Osteoblast (primary cell): ENCODE measurements around the gene RIN3. TPM values are rescaled to one million over a fixed set of nuclear protein-coding genes. Genes with fewer than 3 reads are reported as not detected.

Experiments used
- DNase-seq: peaks from one replicate; pipeline ENCODE4 v3.0.0; 2011; ENCODE audit warnings: low spot score, mixed read lengths; ENCODE audit not compliant: insufficient read length; ENCODE audit errors: missing footprints
- H2AFZ ChIP-seq: 2 replicates; pipeline ENCODE4 v1.6.0; 2011; ENCODE audit warnings: mild to moderate bottlenecking, low read length
- H3K27ac ChIP-seq: 2 replicates; pipeline ENCODE4 v1.5.1; 2011; ENCODE audit warnings: mild to moderate bottlenecking, low read depth, low read length, moderate library complexity
- H3K27me3 ChIP-seq: 2 replicates; pipeline ENCODE4 v1.6.0; 2012; ENCODE audit warnings: mild to moderate bottlenecking, control low read depth, inconsistent platforms, low read length, moderate library complexity; ENCODE audit not compliant: insufficient read depth
- H3K36me3 ChIP-seq: 2 replicates; pipeline ENCODE4 v1.5.1; 2011; ENCODE audit warnings: mild to moderate bottlenecking, low read length, control low read depth, moderate library complexity; ENCODE audit not compliant: insufficient read depth
- H3K4me1 ChIP-seq: 2 replicates; pipeline ENCODE4 v1.5.1; 2011; ENCODE audit warnings: mild to moderate bottlenecking, low read length, control low read depth, moderate library complexity; ENCODE audit not compliant: insufficient read depth
- H3K4me2 ChIP-seq: 2 replicates; pipeline ENCODE4 v1.6.0; 2011; ENCODE audit warnings: mild to moderate bottlenecking, low read length; ENCODE audit not compliant: insufficient read depth
- H3K4me3 ChIP-seq: fragments of 200-600 bp; sonication (generic); 3 replicates; pipeline ENCODE4 v1.5.1; 2012; ENCODE audit warnings: mild to moderate bottlenecking, low read length, inconsistent platforms; ENCODE audit not compliant: insufficient read depth
- H3K79me2 ChIP-seq: 2 replicates; pipeline ENCODE4 v1.6.0; 2012; ENCODE audit warnings: mild to moderate bottlenecking, low read length, control low read depth, inconsistent platforms; ENCODE audit not compliant: insufficient read depth
- H3K9me3 ChIP-seq: 2 replicates; pipeline ENCODE4 v1.5.1; 2011; ENCODE audit warnings: low read depth, low read length, control low read depth
- H4K20me1 ChIP-seq: 2 replicates; pipeline ENCODE4 v1.6.0; 2012; ENCODE audit warnings: mild to moderate bottlenecking, low read length, control low read depth; ENCODE audit not compliant: insufficient read depth
- total RNA-seq: library from RNA; depleted of rRNA; stranded (reverse); fragments of >200 nt; gene quantifications from 2 replicates; pipeline ENCODE4 v1.2.3, GENCODE V29; 2012
- TF ChIP-seq, protein P1 (sequence below): IDR thresholded peaks from 2 replicates; pipeline ENCODE4 v1.5.1; 2011; ENCODE audit warnings: mild to moderate bottlenecking, low read depth, low read length, moderate library complexity; ENCODE audit errors: extremely low read depth

Gene RIN3
- total RNA-seq, 1 donor: 7.6 TPM

DNA sequence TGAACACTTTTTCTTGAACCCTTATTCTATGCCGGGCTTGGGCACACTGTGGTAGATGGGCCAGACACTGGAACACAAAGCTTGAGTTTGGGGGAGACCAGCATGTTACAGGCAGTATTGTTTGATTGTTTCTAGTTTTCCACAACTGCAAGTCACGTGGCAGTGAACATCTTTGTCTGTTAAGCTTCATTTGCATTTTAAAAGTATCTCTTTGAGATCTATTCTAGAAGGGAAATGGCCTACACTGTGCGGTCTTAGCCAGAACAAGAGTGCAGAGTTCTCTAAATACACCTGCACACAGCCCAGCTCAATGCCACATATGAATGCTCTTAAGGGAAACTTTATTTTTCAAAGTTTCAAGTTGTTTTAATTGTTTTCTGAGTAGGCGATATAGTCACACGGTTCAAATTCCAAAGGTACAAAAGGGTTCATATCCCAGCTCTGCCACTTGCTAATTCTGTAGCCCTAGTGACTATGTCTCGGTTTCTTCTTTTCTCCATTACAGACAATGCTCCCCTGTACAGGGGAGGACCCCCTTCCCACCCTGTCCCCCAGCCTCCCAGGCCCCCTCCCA is 24.9 kb downstream of the RIN3 start:
- H3K27ac ChIP-seq: peak overlapping the region; percentile 99
- DNase-seq: no peak
- TF ChIP-seq, protein P1, sequence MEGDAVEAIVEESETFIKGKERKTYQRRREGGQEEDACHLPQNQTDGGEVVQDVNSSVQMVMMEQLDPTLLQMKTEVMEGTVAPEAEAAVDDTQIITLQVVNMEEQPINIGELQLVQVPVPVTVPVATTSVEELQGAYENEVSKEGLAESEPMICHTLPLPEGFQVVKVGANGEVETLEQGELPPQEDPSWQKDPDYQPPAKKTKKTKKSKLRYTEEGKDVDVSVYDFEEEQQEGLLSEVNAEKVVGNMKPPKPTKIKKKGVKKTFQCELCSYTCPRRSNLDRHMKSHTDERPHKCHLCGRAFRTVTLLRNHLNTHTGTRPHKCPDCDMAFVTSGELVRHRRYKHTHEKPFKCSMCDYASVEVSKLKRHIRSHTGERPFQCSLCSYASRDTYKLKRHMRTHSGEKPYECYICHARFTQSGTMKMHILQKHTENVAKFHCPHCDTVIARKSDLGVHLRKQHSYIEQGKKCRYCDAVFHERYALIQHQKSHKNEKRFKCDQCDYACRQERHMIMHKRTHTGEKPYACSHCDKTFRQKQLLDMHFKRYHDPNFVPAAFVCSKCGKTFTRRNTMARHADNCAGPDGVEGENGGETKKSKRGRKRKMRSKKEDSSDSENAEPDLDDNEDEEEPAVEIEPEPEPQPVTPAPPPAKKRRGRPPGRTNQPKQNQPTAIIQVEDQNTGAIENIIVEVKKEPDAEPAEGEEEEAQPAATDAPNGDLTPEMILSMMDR: no peak
- H3K27me3 ChIP-seq: no peaks in the 10 kb centered on the region
- no peaks in the 10 kb centered on the region for H3K36me3 ChIP-seq
- H3K9me3 ChIP-seq: no peaks in the 10 kb centered on the region
- no peak overlapping the region for H2AFZ ChIP-seq
- H3K4me2 ChIP-seq: no peak overlapping the region
- H3K4me3 ChIP-seq: no peak overlapping the region
- peaks cover 36% of the 10 kb centered on the region for H3K4me1 ChIP-seq
- H3K79me2 ChIP-seq: peaks cover 51% of the 10 kb centered on the region
- no peaks in the 10 kb centered on the region for H4K20me1 ChIP-seq

DNA sequence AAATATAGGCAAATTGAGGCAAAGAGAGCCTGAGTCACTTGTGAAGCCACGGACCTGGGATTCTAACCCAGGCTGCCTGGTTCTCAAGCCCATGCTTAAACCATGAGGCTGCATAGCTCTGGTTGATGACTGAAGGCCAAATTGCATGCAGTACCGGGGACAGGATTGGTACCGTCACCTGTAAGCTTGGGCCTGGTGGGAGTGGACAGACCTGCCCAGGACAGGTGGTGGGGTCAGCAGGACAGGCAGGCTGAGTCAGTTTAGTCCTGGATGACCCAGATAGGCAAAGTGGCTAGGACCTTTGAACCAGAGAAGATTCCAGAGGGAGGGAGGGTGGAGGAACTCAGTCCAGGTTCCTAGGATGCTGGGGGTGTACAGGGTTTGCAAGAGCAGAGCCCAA is 25.8 kb downstream of the RIN3 start:
- Histone ChIP-seq H3K79me2 (peaks cover 57% of the 10 kb centered on the region), H3K4me3 (no peak overlapping the region), H3K4me1 (peaks cover 36% of the 10 kb centered on the region), H2AFZ (no peak overlapping the region), H3K9me3 (no peaks in the 10 kb centered on the region), H3K27ac (peak overlapping the region; percentile 99), H3K4me2 (no peak overlapping the region), H3K27me3 (no peaks in the 10 kb centered on the region), H3K36me3 (no peaks in the 10 kb centered on the region), H4K20me1 (peaks cover 3% of the 10 kb centered on the region)
- TF ChIP-seq, protein P1: no peak
- DNase-seq: no peak

DNA sequence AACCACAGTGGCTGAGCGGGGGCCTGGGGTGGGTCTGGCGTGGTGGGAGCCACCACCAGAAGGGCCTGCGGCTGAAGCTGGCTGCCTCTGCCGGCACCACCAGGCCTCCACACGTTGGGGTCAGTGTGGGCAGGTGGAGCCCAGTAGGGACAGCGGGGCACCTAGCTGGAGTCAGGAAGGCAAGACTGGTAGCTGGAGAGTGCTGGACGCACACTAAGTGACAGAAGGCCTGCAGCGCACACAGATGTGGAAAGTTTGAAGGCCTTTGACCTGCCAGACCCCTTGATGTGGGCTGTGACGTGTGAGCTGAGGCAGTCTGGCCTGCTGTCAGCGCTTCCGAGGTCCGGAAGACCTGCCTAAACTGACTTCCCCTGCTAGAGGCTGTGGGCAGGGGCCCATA is 26.3 kb downstream of the RIN3 start:
- Histone ChIP-seq H2AFZ (no peak overlapping the region), H3K36me3 (no peaks in the 10 kb centered on the region), H4K20me1 (peaks cover 3% of the 10 kb centered on the region), H3K27me3 (no peaks in the 10 kb centered on the region), H3K9me3 (no peaks in the 10 kb centered on the region), H3K4me1 (peaks cover 36% of the 10 kb centered on the region), H3K27ac (peak overlapping the region; percentile 99), H3K4me3 (peak overlapping the region; percentile 10), H3K4me2 (peak overlapping the region; percentile 23), H3K79me2 (peaks cover 57% of the 10 kb centered on the region)
- no peak for DNase-seq
- TF ChIP-seq, protein P1: no peak

GRCh38 chr14:92540472-92541048 is 27.0 kb downstream of the RIN3 start:
- no peak overlapping the region for H3K4me3 ChIP-seq
- no peaks in the 10 kb centered on the region for H3K9me3 ChIP-seq
- no peak overlapping the region for H2AFZ ChIP-seq
- no peaks in the 10 kb centered on the region for H3K27me3 ChIP-seq
- H3K4me1 ChIP-seq: peaks cover 36% of the 10 kb centered on the region
- no peaks in the 10 kb centered on the region for H3K36me3 ChIP-seq
- peak; percentile 95 for DNase-seq
- peaks cover 3% of the 10 kb centered on the region for H4K20me1 ChIP-seq
- H3K27ac ChIP-seq: peak overlapping the region; percentile 99
- H3K79me2 ChIP-seq: peaks cover 55% of the 10 kb centered on the region
- H3K4me2 ChIP-seq: peak overlapping the region; percentile 23
- TF ChIP-seq, protein P1: no peak
